Vagina (tissue), 2 donors: ENCODE data around the gene CCL28. TPM values are rescaled to one million over a fixed set of nuclear protein-coding genes. Genes with fewer than 3 reads are reported as not detected.
"Not testable (repeated sequence)": the region's sequence is repeated elsewhere in the genome, so short reads cannot be mapped to it uniquely, and the experiment has no call there.

ENCODE experiments used
- DNase-seq, 2 donors: peaks; one replicate each; pipeline ENCODE4 v3.0.0-alpha.2; 2017; ENCODE audit errors: extremely low spot score in 2 of 2
- H3K27ac ChIP-seq: fragments of 200-600 bp; sonication (generic); one replicate; pipeline ENCODE4 v1.5.1; 2019
- H3K27me3 ChIP-seq: fragments of 200-600 bp; sonication (generic); one replicate; pipeline ENCODE4 v1.5.1; 2019
- H3K36me3 ChIP-seq, 2 donors: fragments of 200-600 bp; sonication (generic); one replicate each; pipeline ENCODE4 v1.5.1; 2017 to 2019
- H3K4me1 ChIP-seq: fragments of 200-600 bp; sonication (generic); one replicate; pipeline ENCODE4 v1.5.1; 2019
- H3K4me3 ChIP-seq, 2 donors: fragments of 200-600 bp; sonication (generic); 1 replicate in 1 of 2; 2 replicates in 1 of 2; pipeline ENCODE4 v1.5.1; 2016 to 2019
- H3K9me3 ChIP-seq: fragments of 200-600 bp; sonication (generic); one replicate; pipeline ENCODE4 v1.5.1; 2019
- POLR2A ChIP-seq, 2 donors: fragments of 450-650 bp; IDR thresholded peaks; one replicate each; pipeline ENCODE4 v1.6.1; 2017; ENCODE audit warnings: antibody characterized with exemption in 2 of 2, mild to moderate bottlenecking in 2 of 2, moderate library complexity in 2 of 2
- POLR2AphosphoS5 ChIP-seq, 2 donors: sonication (generic); formaldehyde crosslinking; IDR thresholded peaks; one replicate each; pipeline ENCODE4 v1.9.0; 2017; ENCODE audit warnings: antibody characterized with exemption in 2 of 2, mild to moderate bottlenecking in 2 of 2, low read depth in 1 of 2; ENCODE audit not compliant: insufficient read depth in 1 of 2
- intact Hi-C: fragments of 100-400 bp; cut with DNase I; formaldehyde crosslinking; loops from one replicate; pipeline ENCODE4 v1.15.1; 2023
- total RNA-seq: library from RNA; depleted of rRNA; stranded (reverse); fragments of >200 nt; gene quantifications from one replicate; pipeline ENCODE4 v1.2.3, GENCODE V29; 2016
- TF ChIP-seq, protein P1 (sequence below), 3 experiments: fragments of 450-650 bp in 2 of 3; fragments of 200-600 bp in 1 of 3; sonication (generic) in 1 of 3; IDR thresholded peaks; one replicate each; pipeline ENCODE4 v1.5.1; 2017 to 2019; ENCODE audit warnings: antibody characterized with exemption in 3 of 3, mild to moderate bottlenecking in 2 of 3, moderate library complexity in 2 of 3

Gene CCL28, protein sequence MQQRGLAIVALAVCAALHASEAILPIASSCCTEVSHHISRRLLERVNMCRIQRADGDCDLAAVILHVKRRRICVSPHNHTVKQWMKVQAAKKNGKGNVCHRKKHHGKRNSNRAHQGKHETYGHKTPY
- total RNA-seq: 0.74 TPM

DNA sequence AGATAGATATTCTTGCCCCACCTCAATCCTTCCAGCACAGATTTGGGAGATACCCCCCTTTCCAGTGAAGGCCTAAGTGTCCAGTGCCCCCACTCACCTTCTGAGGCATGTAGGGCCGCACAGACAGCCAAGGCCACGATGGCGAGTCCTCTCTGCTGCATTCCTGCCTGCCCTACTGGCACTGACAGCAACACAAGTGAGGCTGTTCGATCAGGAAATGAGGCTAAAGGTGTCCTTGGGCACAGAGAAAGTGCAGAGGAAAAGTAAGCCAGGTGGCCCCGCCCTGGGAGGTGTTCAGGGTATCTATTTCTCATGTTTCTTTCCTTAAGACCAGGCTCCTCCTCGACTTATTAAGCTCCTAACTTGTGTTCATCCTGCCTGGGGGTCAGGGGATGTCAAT, at the start of gene CCL28:
Gene CCL28, minus strand, starts transcription at position 236 of the 400 bp plus-strand sequence. Its CDS starts 75 bp downstream, at position 161.
- intact Hi-C loops: no loop called here
- Histone ChIP-seq H3K4me1 (no peaks in the 10 kb centered on the region), H3K27me3 (no peaks in the 10 kb centered on the region), H3K4me3 (no peak within 1 kb of the TSS), H3K36me3 (no peaks in the 10 kb centered on the region), H3K27ac (no peak within 1 kb of the TSS), H3K9me3 (no peaks in the 10 kb centered on the region)
- no peak for TF ChIP-seq POLR2AphosphoS5 (IDR thresholded peaks at IDR 0.05; ENCODE audit: insufficient read depth in 1 of 2, low read depth in 1 of 2)
- TF ChIP-seq, protein P1, sequence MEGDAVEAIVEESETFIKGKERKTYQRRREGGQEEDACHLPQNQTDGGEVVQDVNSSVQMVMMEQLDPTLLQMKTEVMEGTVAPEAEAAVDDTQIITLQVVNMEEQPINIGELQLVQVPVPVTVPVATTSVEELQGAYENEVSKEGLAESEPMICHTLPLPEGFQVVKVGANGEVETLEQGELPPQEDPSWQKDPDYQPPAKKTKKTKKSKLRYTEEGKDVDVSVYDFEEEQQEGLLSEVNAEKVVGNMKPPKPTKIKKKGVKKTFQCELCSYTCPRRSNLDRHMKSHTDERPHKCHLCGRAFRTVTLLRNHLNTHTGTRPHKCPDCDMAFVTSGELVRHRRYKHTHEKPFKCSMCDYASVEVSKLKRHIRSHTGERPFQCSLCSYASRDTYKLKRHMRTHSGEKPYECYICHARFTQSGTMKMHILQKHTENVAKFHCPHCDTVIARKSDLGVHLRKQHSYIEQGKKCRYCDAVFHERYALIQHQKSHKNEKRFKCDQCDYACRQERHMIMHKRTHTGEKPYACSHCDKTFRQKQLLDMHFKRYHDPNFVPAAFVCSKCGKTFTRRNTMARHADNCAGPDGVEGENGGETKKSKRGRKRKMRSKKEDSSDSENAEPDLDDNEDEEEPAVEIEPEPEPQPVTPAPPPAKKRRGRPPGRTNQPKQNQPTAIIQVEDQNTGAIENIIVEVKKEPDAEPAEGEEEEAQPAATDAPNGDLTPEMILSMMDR (IDR thresholded peaks at IDR 0.05): no peak
- TF ChIP-seq POLR2A (IDR thresholded peaks at IDR 0.05): no peak
- peak in 1 of 2 donors; percentile 37 for DNase-seq

DNA sequence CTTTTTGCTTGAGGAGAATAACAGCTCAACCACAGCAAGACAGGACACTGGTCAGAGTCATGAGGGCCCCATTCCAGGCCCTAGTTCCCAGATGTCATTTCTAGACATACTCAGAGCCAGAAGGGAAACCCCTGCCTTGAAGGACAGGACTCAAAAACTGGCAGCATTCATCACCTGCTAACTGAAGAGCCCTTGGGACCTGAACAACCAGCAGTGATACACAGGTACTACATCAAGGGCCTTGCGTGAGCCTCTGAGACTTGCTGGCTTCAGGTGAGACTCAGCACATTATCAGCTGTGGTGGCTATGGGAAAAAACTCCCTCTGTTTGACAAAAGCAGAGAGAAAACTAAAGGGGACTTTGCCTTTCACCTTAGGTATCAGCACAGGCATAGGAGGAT, 48.9 kb upstream of the CCL28 start:
- H3K4me1 ChIP-seq: no peaks in the 10 kb centered on the region
- no peaks in the 10 kb centered on the region for H3K27me3 ChIP-seq
- intact Hi-C loops: no loop called here

DNA sequence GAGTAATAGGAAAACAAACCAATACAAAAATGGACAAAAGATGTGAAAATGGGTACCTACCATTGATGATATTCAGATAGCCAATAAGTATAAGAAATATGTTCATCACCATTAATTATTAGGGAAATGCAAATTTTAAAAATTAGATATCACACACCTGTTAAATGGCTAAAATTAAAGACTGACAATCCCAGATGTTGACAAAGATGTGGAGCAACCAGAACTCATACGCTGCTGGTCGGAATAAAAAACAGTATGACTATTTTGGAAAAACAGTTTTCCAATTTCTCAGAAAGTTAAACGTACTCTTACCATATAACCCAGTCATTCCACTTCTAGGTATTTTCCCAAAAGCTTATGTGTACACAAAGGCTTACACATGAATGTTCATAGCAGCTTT, 44.4 kb upstream of the CCL28 start:
- H3K36me3 ChIP-seq: peaks cover 0 to 4% of the 10 kb centered on the region in 2 donors
- H3K4me1 ChIP-seq: no peaks in the 10 kb centered on the region
- H3K9me3 ChIP-seq: no peaks in the 10 kb centered on the region
- intact Hi-C loops: no loop called here
- TF ChIP-seq POLR2A (IDR thresholded peaks at IDR 0.05) (no peak), POLR2AphosphoS5 (IDR thresholded peaks at IDR 0.05; ENCODE audit: insufficient read depth in 1 of 2, low read depth in 1 of 2) (no peak)
- TF ChIP-seq, protein P1 (IDR thresholded peaks at IDR 0.05): no peak
- H3K27ac ChIP-seq: no peak overlapping the region
- no peak for DNase-seq
- no peaks in the 10 kb centered on the region for H3K27me3 ChIP-seq
- H3K4me3 ChIP-seq: no peak overlapping the region

More for the DNA sequence above, 48.9 kb upstream of the CCL28 start:
- no peak for DNase-seq
- H3K36me3 ChIP-seq: peaks cover 0 to 4% of the 10 kb centered on the region in 2 donors
- H3K9me3 ChIP-seq: no peaks in the 10 kb centered on the region
- no peak overlapping the region for H3K4me3 ChIP-seq
- TF ChIP-seq POLR2AphosphoS5 (IDR thresholded peaks at IDR 0.05; ENCODE audit: insufficient read depth in 1 of 2, low read depth in 1 of 2) (no peak), POLR2A (IDR thresholded peaks at IDR 0.05) (no peak)
- TF ChIP-seq, protein P1 (IDR thresholded peaks at IDR 0.05): no peak
- no peak overlapping the region for H3K27ac ChIP-seq

DNA sequence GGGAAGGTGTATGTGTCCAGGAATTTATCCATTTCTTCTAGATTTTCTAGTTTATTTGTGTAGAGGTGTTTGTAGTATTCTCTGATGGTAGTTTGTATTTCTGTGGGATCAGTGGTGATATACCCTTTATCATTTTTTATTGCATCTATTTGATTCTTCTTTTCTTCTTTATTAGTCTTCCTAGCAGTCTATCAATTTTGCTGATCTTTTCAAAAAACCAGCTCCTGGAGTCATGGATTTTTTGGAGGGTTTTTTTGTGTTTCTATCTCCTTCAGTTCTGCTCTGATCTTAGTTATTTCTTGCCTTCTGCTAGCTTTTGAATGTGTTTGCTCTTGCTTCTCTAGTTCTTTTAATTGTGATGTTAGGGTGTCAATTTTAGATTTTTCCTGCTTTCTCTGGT, 29.4 kb upstream of the CCL28 start:
- H3K9me3 ChIP-seq, DNase-seq, H3K4me3 ChIP-seq, H3K27ac ChIP-seq, H3K27me3 ChIP-seq, intact Hi-C loops, H3K4me1 ChIP-seq: not testable (repeated sequence)
- H3K36me3 ChIP-seq: peaks cover 0 to 14% of the 10 kb centered on the region in 2 donors

DNA sequence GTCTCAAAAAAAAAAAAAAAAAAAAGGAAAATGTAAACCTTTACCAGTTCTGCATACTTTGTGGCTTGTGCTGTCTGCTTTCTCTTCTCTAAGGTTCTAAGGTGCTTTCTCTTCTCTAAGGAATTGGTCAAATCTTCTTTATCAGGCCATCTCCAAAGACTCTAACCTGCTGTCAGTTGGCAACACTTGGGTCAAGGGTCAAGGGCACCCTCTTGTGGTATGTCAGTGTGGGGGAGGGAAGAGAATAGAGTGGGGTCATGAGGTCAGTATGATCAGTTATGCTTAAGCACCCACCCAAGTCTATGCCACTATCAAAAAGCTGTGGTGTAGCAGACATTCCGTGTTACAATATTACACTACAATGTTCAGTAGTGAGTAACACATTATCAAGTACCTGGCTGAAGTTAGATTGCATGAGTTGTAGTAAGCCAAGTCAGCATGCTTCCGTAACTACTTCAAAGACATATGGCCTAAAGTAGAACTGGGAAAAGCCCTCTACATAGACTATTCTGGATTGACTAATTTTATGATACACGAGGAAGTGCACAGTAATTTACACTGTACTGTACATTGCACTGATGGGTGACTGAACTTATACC, 25.0 kb upstream of the CCL28 start:
- DNase-seq: no peak
- no peak overlapping the region for H3K4me3 ChIP-seq
- H3K27me3 ChIP-seq: no peaks in the 10 kb centered on the region
- TF ChIP-seq, protein P1 (IDR thresholded peaks at IDR 0.05): no peak
- no peak for TF ChIP-seq POLR2A (IDR thresholded peaks at IDR 0.05)
- TF ChIP-seq POLR2AphosphoS5 (IDR thresholded peaks at IDR 0.05; ENCODE audit: insufficient read depth in 1 of 2, low read depth in 1 of 2): no peak
- intact Hi-C loops: no loop called here
- no peaks in the 10 kb centered on the region for H3K36me3 ChIP-seq
- peaks cover 14% of the 10 kb centered on the region for H3K4me1 ChIP-seq
- H3K27ac ChIP-seq: no peak overlapping the region
- no peaks in the 10 kb centered on the region for H3K9me3 ChIP-seq
